Parathyroid adenoma (tissue), 2 donors: Measurements from ENCODE around the gene CPM.

Experiments used
- H2AFZ ChIP-seq: fragments of 300-600 bp; sonication (generic); one replicate; pipeline ENCODE4 v1.7.0; 2017; ENCODE audit warnings: antibody characterized with exemption, mild to moderate bottlenecking
- H3K27ac ChIP-seq: fragments of 300-600 bp; sonication (generic); one replicate; pipeline ENCODE4 v1.7.0; 2017
- H3K27me3 ChIP-seq: fragments of 300-600 bp; sonication (generic); one replicate; pipeline ENCODE4 v1.7.0; 2017; ENCODE audit warnings: low read length; ENCODE audit not compliant: control insufficient read depth, insufficient read depth
- H3K36me3 ChIP-seq: fragments of 300-600 bp; sonication (generic); one replicate; pipeline ENCODE4 v1.7.0; 2017; ENCODE audit warnings: low read length; ENCODE audit not compliant: control insufficient read depth, insufficient read depth
- H3K4me1 ChIP-seq: fragments of 300-600 bp; sonication (generic); one replicate; pipeline ENCODE4 v1.7.0; 2017; ENCODE audit warnings: control low read depth
- H3K4me2 ChIP-seq: fragments of 300-600 bp; sonication (generic); one replicate; pipeline ENCODE4 v1.7.0; 2017; ENCODE audit warnings: low read length
- H3K4me3 ChIP-seq: fragments of 300-600 bp; sonication (generic); one replicate; pipeline ENCODE4 v1.7.0; 2017; ENCODE audit warnings: low read depth, low read length
- H3K79me2 ChIP-seq: fragments of 300-600 bp; sonication (generic); one replicate; pipeline ENCODE4 v1.7.0; 2017; ENCODE audit warnings: control low read depth
- H3K9ac ChIP-seq: fragments of 300-600 bp; sonication (generic); one replicate; pipeline ENCODE4 v1.7.0; 2017; ENCODE audit warnings: mild to moderate bottlenecking
- H3K9me3 ChIP-seq: fragments of 300-600 bp; sonication (generic); one replicate; pipeline ENCODE4 v1.7.0; 2017; ENCODE audit warnings: low read length; ENCODE audit not compliant: control insufficient read depth
- TF ChIP-seq, protein P1 (sequence below): fragments of 300-600 bp; sonication (generic); IDR thresholded peaks from one replicate; pipeline ENCODE4 v1.7.0; 2017; ENCODE audit warnings: antibody characterized with exemption, mild to moderate bottlenecking
- donor health status: primary hyperparathyroidism.

Gene CPM

GRCh38 chr12:68878846-68879245 is 54.1 kb downstream of the CPM start:
- no peaks in the 10 kb centered on the region for H3K79me2 ChIP-seq
- H3K9me3 ChIP-seq = no peaks in the 10 kb centered on the region
- no peak overlapping the region for H3K4me3 ChIP-seq
- TF ChIP-seq, protein P1, sequence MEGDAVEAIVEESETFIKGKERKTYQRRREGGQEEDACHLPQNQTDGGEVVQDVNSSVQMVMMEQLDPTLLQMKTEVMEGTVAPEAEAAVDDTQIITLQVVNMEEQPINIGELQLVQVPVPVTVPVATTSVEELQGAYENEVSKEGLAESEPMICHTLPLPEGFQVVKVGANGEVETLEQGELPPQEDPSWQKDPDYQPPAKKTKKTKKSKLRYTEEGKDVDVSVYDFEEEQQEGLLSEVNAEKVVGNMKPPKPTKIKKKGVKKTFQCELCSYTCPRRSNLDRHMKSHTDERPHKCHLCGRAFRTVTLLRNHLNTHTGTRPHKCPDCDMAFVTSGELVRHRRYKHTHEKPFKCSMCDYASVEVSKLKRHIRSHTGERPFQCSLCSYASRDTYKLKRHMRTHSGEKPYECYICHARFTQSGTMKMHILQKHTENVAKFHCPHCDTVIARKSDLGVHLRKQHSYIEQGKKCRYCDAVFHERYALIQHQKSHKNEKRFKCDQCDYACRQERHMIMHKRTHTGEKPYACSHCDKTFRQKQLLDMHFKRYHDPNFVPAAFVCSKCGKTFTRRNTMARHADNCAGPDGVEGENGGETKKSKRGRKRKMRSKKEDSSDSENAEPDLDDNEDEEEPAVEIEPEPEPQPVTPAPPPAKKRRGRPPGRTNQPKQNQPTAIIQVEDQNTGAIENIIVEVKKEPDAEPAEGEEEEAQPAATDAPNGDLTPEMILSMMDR = no peak
- no peaks in the 10 kb centered on the region for H3K4me1 ChIP-seq
- H3K27me3 ChIP-seq = no peaks in the 10 kb centered on the region
- no peak overlapping the region for H3K4me2 ChIP-seq
- no peaks in the 10 kb centered on the region for H3K36me3 ChIP-seq
- no peak overlapping the region for H2AFZ ChIP-seq
- no peak overlapping the region for H3K9ac ChIP-seq
- H3K27ac ChIP-seq = no peak overlapping the region

- Histone ChIP-seq H3K27ac (no peak overlapping the region), H3K9ac (no peak overlapping the region), H3K4me3 (no peak overlapping the region), H3K4me1 (no peaks in the 10 kb centered on the region), H2AFZ (no peak overlapping the region), H3K4me2 (no peak overlapping the region), H3K36me3 (no peaks in the 10 kb centered on the region), H3K9me3 (no peaks in the 10 kb centered on the region), H3K27me3 (no peaks in the 10 kb centered on the region), H3K79me2 (no peaks in the 10 kb centered on the region)
- TF ChIP-seq, protein P1 = no peak
Measured at GRCh38 chr12:68878283-68878682, 54.7 kb downstream of the CPM start.

DNA sequence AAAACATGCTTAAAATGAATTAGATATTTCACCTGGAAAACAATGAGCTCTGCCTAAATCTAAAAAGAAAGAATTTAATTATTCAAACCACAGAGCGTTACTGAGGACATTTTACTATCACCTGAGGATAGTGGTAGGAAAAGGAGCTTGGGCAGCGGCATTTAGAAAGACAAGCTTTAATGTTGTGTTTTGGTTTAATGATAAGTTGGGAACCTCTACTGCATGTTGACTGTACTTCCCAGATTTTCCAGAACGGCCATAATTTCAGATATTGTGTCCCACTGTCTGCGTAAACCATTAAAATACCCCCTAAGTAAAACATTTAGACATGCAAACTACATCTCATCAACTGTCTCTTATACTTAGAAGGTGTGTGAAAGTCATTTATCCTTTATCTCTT is 55.4 kb downstream of the CPM start:
- TF ChIP-seq, protein P1 = no peak
- H3K4me3 ChIP-seq = no peak overlapping the region
- H3K27ac ChIP-seq = no peak overlapping the region
- H3K36me3 ChIP-seq = no peaks in the 10 kb centered on the region
- no peak overlapping the region for H3K9ac ChIP-seq
- H3K27me3 ChIP-seq = no peaks in the 10 kb centered on the region
- H3K4me1 ChIP-seq = no peaks in the 10 kb centered on the region
- no peaks in the 10 kb centered on the region for H3K79me2 ChIP-seq
- no peaks in the 10 kb centered on the region for H3K9me3 ChIP-seq
- H3K4me2 ChIP-seq = no peak overlapping the region
- H2AFZ ChIP-seq = no peak overlapping the region

- Histone ChIP-seq H2AFZ (no peak overlapping the region), H3K27ac (no peak overlapping the region), H3K36me3 (no peaks in the 10 kb centered on the region), H3K9ac (no peak overlapping the region), H3K79me2 (no peaks in the 10 kb centered on the region), H3K9me3 (no peaks in the 10 kb centered on the region), H3K4me3 (no peak overlapping the region), H3K27me3 (no peaks in the 10 kb centered on the region), H3K4me2 (no peak overlapping the region), H3K4me1 (no peaks in the 10 kb centered on the region)
- TF ChIP-seq, protein P1 = no peak
Measured at GRCh38 chr12:68876461-68876860, 56.5 kb downstream of the CPM start.

DNA sequence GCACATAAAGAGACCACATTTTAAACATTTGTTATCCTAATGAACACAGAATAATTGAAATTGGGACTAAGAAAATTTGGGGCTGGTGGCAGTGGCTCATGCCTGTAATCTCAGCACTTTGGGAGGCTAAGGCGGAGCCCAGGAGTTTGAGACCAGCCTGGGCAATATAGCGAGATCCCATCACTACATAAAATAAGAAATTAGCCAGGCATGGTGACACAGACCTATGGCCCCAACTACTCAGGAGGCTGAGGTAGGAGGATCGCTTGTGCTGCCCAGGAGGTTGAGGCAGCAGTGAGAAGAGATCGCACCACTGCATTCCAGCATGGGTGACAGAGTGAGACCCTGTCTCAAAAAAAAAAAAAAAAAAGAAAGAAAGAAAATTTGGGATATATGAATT is 59.7 kb downstream of the CPM start:
- Histone ChIP-seq H3K27ac (no peak overlapping the region), H2AFZ (no peak overlapping the region), H3K4me2 (no peak overlapping the region), H3K4me1 (no peaks in the 10 kb centered on the region), H3K27me3 (no peaks in the 10 kb centered on the region), H3K79me2 (no peaks in the 10 kb centered on the region), H3K9ac (no peak overlapping the region), H3K4me3 (no peak overlapping the region), H3K36me3 (no peaks in the 10 kb centered on the region), H3K9me3 (no peaks in the 10 kb centered on the region)
- TF ChIP-seq, protein P1 = no peak
